Measurements from ENCODE around the gene DISC1. TPM values are rescaled to one million over a fixed set of nuclear protein-coding genes. Genes with fewer than 3 reads are reported as not detected.

DISC1 gene
- total and polyA plus RNA-seq, 2 experiments from 2014 or later, result 2.1 to 6.5 TPM

- Mint-ChIP-seq H3K4me1 (peaks cover 18% of the 10 kb centered on the region), H3K27ac (no peak overlapping the region), H3K4me3 (no peak overlapping the region), H3K9me3 (peaks cover 13% of the 10 kb centered on the region; the same call in 2 of the 3 replicates), H3K27me3 (ENCODE audit: insufficient read depth, low read depth, poor library complexity) (peaks cover 4% of the 10 kb centered on the region), H3K36me3 (ENCODE audit: low read depth) (peaks cover 11% of the 10 kb centered on the region)
- no peaks in the 10 kb centered on the region for H3F3A ChIP-seq (replicated peaks; ENCODE audit: low read depth)
- no peaks in the 10 kb centered on the region for H3K36me3 ChIP-seq (ENCODE audit: insufficient read depth)
- ATAC-seq (no peak), DNase-seq (ENCODE audit: low spot score) (no peak)
- H3K9me2 ChIP-seq (ENCODE audit: insufficient read depth), result peaks cover 4% of the 10 kb centered on the region; the same call in 1 of the 2 replicates
- no peaks in the 10 kb centered on the region for H3K27me3 ChIP-seq (ENCODE audit: insufficient read depth)
- H3K4me2 ChIP-seq, result no peak overlapping the region
- TF ChIP-seq EZH2phosphoT487 (IDR thresholded peaks at IDR 0.05; ENCODE audit: unreplicated experiment), result no peak
- no peak for TF ChIP-seq EZH2 (IDR thresholded peaks at IDR 0.05; ENCODE audit: low read depth, unreplicated experiment)
- TF ChIP-seq POLR2AphosphoS5 (IDR thresholded peaks at IDR 0.05; ENCODE audit: low read depth), result no peak
- no peak for TF ChIP-seq CTCF (conservative IDR thresholded peaks at IDR 0.05; ENCODE audit: low read depth in 2 of 2)
- TF ChIP-seq ZNF462 (CRISPR knock-in tag; IDR thresholded peaks at IDR 0.05), result no peak
- no peak for TF ChIP-seq REST (IDR thresholded peaks at IDR 0.05; ENCODE audit: unreplicated experiment)
- TF ChIP-seq STAT1 (IDR thresholded peaks at IDR 0.05; ENCODE audit: unreplicated experiment), result no peak
- no peak for TF ChIP-seq JUNB (IDR thresholded peaks at IDR 0.05; ENCODE audit: unreplicated experiment)
- TF ChIP-seq ZNF114 (CRISPR knock-in tag; IDR thresholded peaks at IDR 0.05), result no peak
- no peak for TF ChIP-seq NANOG (IDR thresholded peaks at IDR 0.05; ENCODE audit: borderline replicate concordance)
- no peak for TF ChIP-seq CREB1 (CRISPR knock-in tag; IDR thresholded peaks at IDR 0.05; ENCODE audit: low read depth)
- TF ChIP-seq ZNF331 (CRISPR knock-in tag; IDR thresholded peaks at IDR 0.05; ENCODE audit: low read depth), result no peak
- TF ChIP-seq ETS1 (IDR thresholded peaks at IDR 0.05), result no peak
- no peaks in the 10 kb centered on the region for H4K20me1 ChIP-seq (replicated peaks; ENCODE audit: insufficient read depth)
- peaks cover 18% of the 10 kb centered on the region; the same call in 1 of the 2 replicates for H3K4me1 ChIP-seq (ENCODE audit: insufficient read depth)
- H3K79me2 ChIP-seq (replicated peaks; ENCODE audit: insufficient read depth), result no peaks in the 10 kb centered on the region
- H2AFZ ChIP-seq, result no peak overlapping the region
- no peak overlapping the region for H3K4me3 ChIP-seq
- H3K27ac ChIP-seq (ENCODE audit: low read depth), result no peak overlapping the region
Observed at GRCh38 chr1:231665726-231666125, 39.1 kb downstream of the DISC1 start.
